ENCODE measurements around the gene BRMS1.
"Not testable (repeated sequence)": the region's sequence is repeated elsewhere in the genome, so short reads cannot be mapped to it uniquely, and the experiment has no call there.

The BRMS1 gene

GRCh38 chr11:66367561-66368312, 22.8 kb upstream of the BRMS1 start:
- Histone ChIP-seq H3K9me3 (ENCODE audit: control insufficient read depth, insufficient read depth, low read length) (no peaks in the 10 kb centered on the region), H3K9ac (ENCODE audit: low read depth, low read length) (no peak overlapping the region), H3K36me3 (ENCODE audit: insufficient read depth, low read length) (0 out of 2 replicates have a peak, but pooled peaks cover 9% of the 10 kb centered on the region), H3K4me1 (ENCODE audit: insufficient read depth, low read length) (peaks cover 9% of the 10 kb centered on the region; the same call in 1 of the 2 replicates)

- Histone ChIP-seq H3K4me1 (ENCODE audit: insufficient read depth, low read length) (peaks cover 9% of the 10 kb centered on the region; the same call in 1 of the 2 replicates), H3K36me3 (ENCODE audit: insufficient read depth, low read length) (0 out of 2 replicates have a peak, but pooled peaks cover 17% of the 10 kb centered on the region), H3K9ac (ENCODE audit: low read depth, low read length) (no peak overlapping the region), H3K9me3 (ENCODE audit: control insufficient read depth, insufficient read depth, low read length) (no peaks in the 10 kb centered on the region)
These were observed 22.1 kb upstream of the BRMS1 start for GRCh38 chr11:66366844-66367477.

- 0 out of 2 replicates have a peak, but pooled peaks cover 17% of the 10 kb centered on the region for H3K36me3 ChIP-seq (ENCODE audit: insufficient read depth, low read length)
These were observed 21.1 kb upstream of the BRMS1 start for GRCh38 chr11:66365711-66366619.

GRCh38 chr11:66365166-66365565, 20.3 kb upstream of the BRMS1 start:
- Histone ChIP-seq H3K36me3 (ENCODE audit: insufficient read depth, low read length) (0 out of 2 replicates have a peak, but pooled peaks cover 17% of the 10 kb centered on the region), H3K9me3 (ENCODE audit: control insufficient read depth, insufficient read depth, low read length) (no peaks in the 10 kb centered on the region), H3K9ac (ENCODE audit: low read depth, low read length) (no peak overlapping the region), H3K4me1 (ENCODE audit: insufficient read depth, low read length) (peaks cover 8% of the 10 kb centered on the region; the same call in 1 of the 2 replicates)

More at GRCh38 chr11:66365711-66366619, 21.1 kb upstream of the BRMS1 start:
- no peaks in the 10 kb centered on the region for H3K9me3 ChIP-seq (ENCODE audit: control insufficient read depth, insufficient read depth, low read length)
- H3K4me1 ChIP-seq (ENCODE audit: insufficient read depth, low read length) = peaks cover 9% of the 10 kb centered on the region; the same call in 1 of the 2 replicates
- no peak overlapping the region for H3K9ac ChIP-seq (ENCODE audit: low read depth, low read length)

- H3K36me3 ChIP-seq (ENCODE audit: insufficient read depth, low read length) = 0 out of 2 replicates have a peak, but pooled peaks cover 17% of the 10 kb centered on the region
- no peak overlapping the region for H3K9ac ChIP-seq (ENCODE audit: low read depth, low read length)
- no peaks in the 10 kb centered on the region for H3K4me1 ChIP-seq (ENCODE audit: insufficient read depth, low read length)
- no peaks in the 10 kb centered on the region for H3K9me3 ChIP-seq (ENCODE audit: control insufficient read depth, insufficient read depth, low read length)
These were observed 19.1 kb upstream of the BRMS1 start for GRCh38 chr11:66363805-66364535.

- H3K9ac ChIP-seq (ENCODE audit: low read depth, low read length) = no peak overlapping the region
- 0 out of 2 replicates have a peak, but pooled peaks cover 17% of the 10 kb centered on the region for H3K36me3 ChIP-seq (ENCODE audit: insufficient read depth, low read length)
- no peaks in the 10 kb centered on the region for H3K9me3 ChIP-seq (ENCODE audit: control insufficient read depth, insufficient read depth, low read length)
- H3K4me1 ChIP-seq (ENCODE audit: insufficient read depth, low read length) = no peaks in the 10 kb centered on the region
These were observed 18.3 kb upstream of the BRMS1 start for GRCh38 chr11:66363187-66363601.

- Histone ChIP-seq H3K36me3 (ENCODE audit: insufficient read depth, low read length) (0 out of 2 replicates have a peak, but pooled peaks cover 16% of the 10 kb centered on the region), H3K9ac (ENCODE audit: low read depth, low read length) (no peak overlapping the region), H3K9me3 (ENCODE audit: control insufficient read depth, insufficient read depth, low read length) (no peaks in the 10 kb centered on the region), H3K4me1 (ENCODE audit: insufficient read depth, low read length) (no peaks in the 10 kb centered on the region)
These were observed 17.7 kb upstream of the BRMS1 start for GRCh38 chr11:66362481-66363147.

- Histone ChIP-seq H3K36me3 (ENCODE audit: insufficient read depth, low read length) (0 out of 2 replicates have a peak, but pooled peaks cover 9% of the 10 kb centered on the region), H3K9me3 (ENCODE audit: control insufficient read depth, insufficient read depth, low read length) (no peaks in the 10 kb centered on the region), H3K9ac (ENCODE audit: low read depth, low read length) (no peak overlapping the region), H3K4me1 (ENCODE audit: insufficient read depth, low read length) (no peaks in the 10 kb centered on the region)
These were observed 16.6 kb upstream of the BRMS1 start for GRCh38 chr11:66361502-66361941.

GRCh38 chr11:66360406-66361073, 15.6 kb upstream of the BRMS1 start:
- Histone ChIP-seq H3K36me3 (ENCODE audit: insufficient read depth, low read length) (0 out of 2 replicates have a peak, but pooled peaks cover 9% of the 10 kb centered on the region), H3K4me1 (ENCODE audit: insufficient read depth, low read length) (no peaks in the 10 kb centered on the region), H3K9ac (ENCODE audit: low read depth, low read length) (no peak overlapping the region), H3K9me3 (ENCODE audit: control insufficient read depth, insufficient read depth, low read length) (no peaks in the 10 kb centered on the region)

- H3K9ac ChIP-seq (ENCODE audit: low read depth, low read length) = no peak overlapping the region
- no peaks in the 10 kb centered on the region for H3K4me1 ChIP-seq (ENCODE audit: insufficient read depth, low read length)
- H3K9me3 ChIP-seq (ENCODE audit: control insufficient read depth, insufficient read depth, low read length) = no peaks in the 10 kb centered on the region
- 0 out of 2 replicates have a peak, but pooled peaks cover 9% of the 10 kb centered on the region for H3K36me3 ChIP-seq (ENCODE audit: insufficient read depth, low read length)
These were observed 14.8 kb upstream of the BRMS1 start for GRCh38 chr11:66359662-66360087.

- H3K36me3 ChIP-seq (ENCODE audit: insufficient read depth, low read length); H3K9ac ChIP-seq (ENCODE audit: low read depth, low read length); H3K4me1 ChIP-seq (ENCODE audit: insufficient read depth, low read length); H3K9me3 ChIP-seq (ENCODE audit: control insufficient read depth, insufficient read depth, low read length): not testable (repeated sequence)
These were observed 5.8 kb upstream of the BRMS1 start for GRCh38 chr11:66350560-66351235.

GRCh38 chr11:66349084-66349386, 4.1 kb upstream of the BRMS1 start:
- Histone ChIP-seq H3K36me3 (ENCODE audit: insufficient read depth, low read length) (no peaks in the 10 kb centered on the region), H3K9me3 (ENCODE audit: control insufficient read depth, insufficient read depth, low read length) (no peaks in the 10 kb centered on the region), H3K9ac (ENCODE audit: low read depth, low read length) (no peak overlapping the region), H3K4me1 (ENCODE audit: insufficient read depth, low read length) (0 out of 2 replicates have a peak, but pooled peaks cover 2% of the 10 kb centered on the region)

All from ES-I3 (cell line).